Spleen (tissue), 7 donors: Measurements from ENCODE around the gene ANO2.

Source experiments
- POLR2AphosphoS5 ChIP-seq, 3 donors: sonication (generic); formaldehyde crosslinking; IDR thresholded peaks; one replicate each; pipeline ENCODE4 v1.5.1; 2017; ENCODE audit warnings: antibody characterized with exemption in 3 of 3
- TF ChIP-seq, protein P1 (sequence below), 11 experiments: fragments of 200-600 bp in 7 of 11; fragments of 450-650 bp in 4 of 11; sonication (generic) in 4 of 11; IDR thresholded peaks in 8 of 11; conservative IDR thresholded peaks in 3 of 11; 1 replicate in 7 of 11; 2 replicates in 4 of 11; pipeline versions ENCODE4 v1.4.0 to v1.8.0; 2016 to 2021; ENCODE audit warnings: antibody characterized with exemption in 11 of 11, inconsistent platforms in 4 of 11, mild to moderate bottlenecking in 1 of 11
- donor health status: DM: no; HTN: no; CAD: no; lungs with moderate emphysema.
- donor health status: DM: no; HTN: no; CAD: no.
- donor health status: DM: no; HTN: no; CAD: no.

DNA sequence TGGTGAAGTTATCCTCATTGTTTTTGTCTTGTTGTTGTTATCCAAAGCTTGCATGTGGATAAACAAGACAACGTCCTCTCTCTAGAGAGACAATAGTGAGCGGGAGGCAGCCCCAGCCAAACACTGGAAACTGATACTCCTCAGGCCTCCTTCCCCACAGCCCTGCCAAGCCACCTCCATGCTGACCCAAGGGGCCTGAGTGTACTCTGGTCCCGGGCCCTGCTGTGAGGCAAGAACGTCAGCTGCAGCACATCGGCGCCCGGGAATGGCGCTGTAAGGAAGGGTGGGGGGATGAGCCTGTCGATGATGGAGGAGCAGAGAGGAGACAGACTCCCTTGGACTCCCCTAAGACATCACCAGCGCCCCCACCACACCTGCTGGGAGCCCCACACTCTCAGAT lies 83.6 kb downstream of the ANO2 start:
- TF ChIP-seq, protein P1, sequence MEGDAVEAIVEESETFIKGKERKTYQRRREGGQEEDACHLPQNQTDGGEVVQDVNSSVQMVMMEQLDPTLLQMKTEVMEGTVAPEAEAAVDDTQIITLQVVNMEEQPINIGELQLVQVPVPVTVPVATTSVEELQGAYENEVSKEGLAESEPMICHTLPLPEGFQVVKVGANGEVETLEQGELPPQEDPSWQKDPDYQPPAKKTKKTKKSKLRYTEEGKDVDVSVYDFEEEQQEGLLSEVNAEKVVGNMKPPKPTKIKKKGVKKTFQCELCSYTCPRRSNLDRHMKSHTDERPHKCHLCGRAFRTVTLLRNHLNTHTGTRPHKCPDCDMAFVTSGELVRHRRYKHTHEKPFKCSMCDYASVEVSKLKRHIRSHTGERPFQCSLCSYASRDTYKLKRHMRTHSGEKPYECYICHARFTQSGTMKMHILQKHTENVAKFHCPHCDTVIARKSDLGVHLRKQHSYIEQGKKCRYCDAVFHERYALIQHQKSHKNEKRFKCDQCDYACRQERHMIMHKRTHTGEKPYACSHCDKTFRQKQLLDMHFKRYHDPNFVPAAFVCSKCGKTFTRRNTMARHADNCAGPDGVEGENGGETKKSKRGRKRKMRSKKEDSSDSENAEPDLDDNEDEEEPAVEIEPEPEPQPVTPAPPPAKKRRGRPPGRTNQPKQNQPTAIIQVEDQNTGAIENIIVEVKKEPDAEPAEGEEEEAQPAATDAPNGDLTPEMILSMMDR (IDR thresholded peaks at IDR 0.05 in 8 of 11, conservative IDR thresholded peaks at IDR 0.05 in 3 of 11) = no peak
- TF ChIP-seq POLR2AphosphoS5 (IDR thresholded peaks at IDR 0.05) = no peak
